GM12878 (cell line): ENCODE data around the gene DOCK2. TPM values are rescaled to one million over a fixed set of nuclear protein-coding genes. Genes with fewer than 3 reads are reported as not detected.
A peak's percentile ranks its signal among the peaks of the same experiment; 100 is the strongest.

Experiments
- ATAC-seq: fragments of 200-7000 bp; cut with Tn5 transposase; 3 replicates; pipeline ENCODE4 v1.9.1; 2020; ENCODE audit warnings: mild to moderate bottlenecking, moderate library complexity
- BruUV-seq: library from RNA; stranded (reverse); fragments of 400-500 nt; replicated peaks from 2 replicates; lab custom pipeline; 2021; lab: Mats Ljungman, UMichigan
- CTCF ChIA-PET: fragments of 300-600 bp; sonication (Branson Sonifier 250); formaldehyde crosslinking; extraction: SDS; loops from one replicate; lab custom pipeline; 2021; ENCODE audit warnings: inconsistent platforms; lab: Yijun Ruan, JAX
- POLR2A ChIA-PET: fragments of 350-600 bp; formaldehyde crosslinking; extraction: SDS; loops from one replicate; lab custom pipeline; 2021; ENCODE audit warnings: inconsistent platforms; lab: Charles Lee
- RAD21 ChIA-PET: fragments of 300-600 bp; sonication (Branson Sonifier 250); formaldehyde crosslinking; loops from one replicate; lab custom pipeline; 2023; ENCODE audit warnings: antibody characterized with exemption; ENCODE audit not compliant: unreplicated experiment; lab: Charles Lee
- SMC1A ChIA-PET: fragments of 300-600 bp; sonication (Branson Sonifier 250); formaldehyde crosslinking; loops from one replicate; lab custom pipeline; 2023; ENCODE audit not compliant: unreplicated experiment, uncharacterized antibody; lab: Charles Lee
- DNase-seq: peaks from one replicate; pipeline ENCODE4 v3.0.0-alpha.2; 2011; ENCODE audit warnings: low read depth, low spot score
- FAIRE-seq: peaks from 3 replicates; lab custom pipeline; 2011; peaks lifted over from hg19 to GRCh38; lab: Jason Lieb, UNC
- H2AFZ ChIP-seq: 2 replicates; pipeline ENCODE4 v1.6.0; 2011; ENCODE audit warnings: low read depth, low read length, control low read depth; ENCODE audit not compliant: control insufficient read depth
- H3K27ac ChIP-seq: 2 replicates; pipeline ENCODE4 v1.5.1; 2011; ENCODE audit warnings: control low read depth; ENCODE audit not compliant: control insufficient read depth, insufficient read depth
- H3K27me3 ChIP-seq, 2 experiments: replicated peaks in 1 of 2; 2 replicates each; pipeline versions ENCODE4 v1.6.0 to v1.6.1; 2011; ENCODE audit warnings: low read length in 1 of 2; ENCODE audit not compliant: control insufficient read depth in 2 of 2, insufficient read depth in 2 of 2
- H3K36me3 ChIP-seq, 2 experiments: 2 replicates each; pipeline ENCODE4 v1.5.1; 2011; ENCODE audit warnings: low read length in 1 of 2; ENCODE audit not compliant: control insufficient read depth in 2 of 2, insufficient read depth in 2 of 2
- H3K4me1 ChIP-seq: 2 replicates; pipeline ENCODE4 v1.6.1; 2011; ENCODE audit warnings: mild to moderate bottlenecking, low read length, moderate library complexity, mixed read lengths; ENCODE audit not compliant: control insufficient read depth, insufficient read depth
- H3K4me2 ChIP-seq: 2 replicates; pipeline ENCODE4 v1.6.0; 2011; ENCODE audit warnings: control low read depth; ENCODE audit not compliant: control insufficient read depth, insufficient read depth
- H3K4me3 ChIP-seq: fragments of 200-600 bp; sonication (generic); 2 replicates; pipeline ENCODE4 v1.5.1; 2016
- H3K79me2 ChIP-seq: 2 replicates; pipeline ENCODE4 v1.6.0; 2011; ENCODE audit warnings: low read length; ENCODE audit not compliant: control insufficient read depth, insufficient read depth
- H3K9ac ChIP-seq: 2 replicates; pipeline ENCODE4 v1.8.0; 2011; ENCODE audit warnings: low read length, control low read depth, mixed read lengths; ENCODE audit not compliant: control insufficient read depth, insufficient read depth
- H3K9me3 ChIP-seq: replicated peaks from 3 replicates; pipeline ENCODE4 v1.5.1; 2011; ENCODE audit warnings: mild to moderate bottlenecking, low read length; ENCODE audit not compliant: control insufficient read depth, insufficient read depth
- H4K20me1 ChIP-seq: 2 replicates; pipeline ENCODE4 v1.6.0; 2011; ENCODE audit not compliant: control insufficient read depth, insufficient read depth
- BHLHE40 ChIP-seq, 2 experiments: fragments of 450-650 bp in 1 of 2; IDR thresholded peaks; 2 replicates each; pipeline ENCODE4 v1.6.1; 2011 to 2017; ENCODE audit warnings: low read depth in 2 of 2, borderline replicate concordance in 1 of 2, improper control_type of control experiment in 1 of 2, low read length in 1 of 2, mild to moderate bottlenecking in 1 of 2
- CTCF ChIP-seq, 3 experiments: IDR thresholded peaks in 2 of 3; conservative IDR thresholded peaks in 1 of 3; 2 replicates each; pipeline ENCODE4 v1.5.1; 2011; ENCODE audit warnings: low read depth in 3 of 3, low read length in 3 of 3, mild to moderate bottlenecking in 3 of 3, control low read depth in 2 of 3, moderate library complexity in 2 of 3, inconsistent platforms in 1 of 3, mixed read lengths in 1 of 3; ENCODE audit not compliant: control insufficient read depth in 2 of 3, insufficient read depth in 1 of 3; ENCODE audit errors: extremely low read depth in 1 of 3
- MEF2B ChIP-seq: fragments of 450-650 bp; IDR thresholded peaks from 2 replicates; pipeline ENCODE4 v1.6.1; 2018; ENCODE audit warnings: mild to moderate bottlenecking, moderate library complexity; ENCODE audit not compliant: partially characterized antibody, poor library complexity, severe bottlenecking
- PML ChIP-seq: IDR thresholded peaks from 2 replicates; pipeline ENCODE4 v1.6.1; 2012; ENCODE audit warnings: low read length, inconsistent platforms
- RUNX3 ChIP-seq: IDR thresholded peaks from 2 replicates; pipeline ENCODE4 v1.6.1; 2012; ENCODE audit warnings: low read length, inconsistent platforms
- WGBS: methylation state at CpG from one replicate; pipeline ENCODE4 v1.1.6; 2016; ENCODE audit warnings: low lambda C conversion rate; ENCODE audit not compliant: insufficient replicate concordance, insufficient coverage; ENCODE audit errors: missing lambda C conversion rate; 5-methylcytosine and 5-hydroxymethylcytosine counted together
- in situ Hi-C: fragments of 300-500 bp; cut with MboI; formaldehyde crosslinking; loops from 9 replicates; pipeline ENCODE4 v1.14.3; 2018; ENCODE audit warnings: mixed read lengths
- intact Hi-C: fragments of 100-400 bp; cut with micrococcal nuclease; formaldehyde crosslinking; loops from one replicate; pipeline ENCODE4 v1.14.2; 2022; ENCODE audit not compliant: unreplicated experiment
- polyA plus RNA-seq, 11 experiments: library from polyadenylated mRNA; depleted of rRNA in 4 of 11; unstranded in 6 of 11; stranded (reverse) in 5 of 11; fragments of >200 nt; fragmentation: Nextera tagmentation in 4 of 11; fragmentation: Illumina TruSeq in 1 of 11; extraction: Ambion mirVana in 4 of 11; extraction: Trizol in 1 of 11; gene quantifications; 1 replicate in 1 of 11; 2 replicates in 10 of 11; pipeline versions ENCODE4 v1.2.1 to v1.2.3, GENCODE V29; 2011 to 2016; ENCODE audit warnings: inconsistent platforms in 2 of 11, missing spikeins in 2 of 11, low read depth in 1 of 11
- total RNA-seq, 4 experiments: library from RNA; depleted of rRNA in 3 of 4; stranded (reverse); fragments of >200 nt in 3 of 4; fragmentation: Illumina TruSeq in 1 of 4; extraction: Trizol in 1 of 4; gene quantifications; 2 replicates each; pipeline versions ENCODE4 v1.2.1 to v1.2.3, GENCODE V29; 2013 to 2021

Gene DOCK2
- total and polyA plus RNA-seq, 10 of the 15 experiments (the other 5 are each of a cell fraction or from before 2014, with no cell fraction given) = 34.2 to 192 (median 118) TPM

GRCh38 chr5:169848792-169849191 is 211.7 kb downstream of the DOCK2 start (continued):
- TF ChIP-seq CTCF (IDR thresholded peaks at IDR 0.05 in 2 of 3, conservative IDR thresholded peaks at IDR 0.05 in 1 of 3; ENCODE audit: control insufficient read depth in 2 of 3, extremely low read depth in 1 of 3, insufficient read depth in 1 of 3, low read depth in 3 of 3, low read length in 3 of 3) (no peak), MEF2B (no peak), RUNX3 (no peak)

DNA sequence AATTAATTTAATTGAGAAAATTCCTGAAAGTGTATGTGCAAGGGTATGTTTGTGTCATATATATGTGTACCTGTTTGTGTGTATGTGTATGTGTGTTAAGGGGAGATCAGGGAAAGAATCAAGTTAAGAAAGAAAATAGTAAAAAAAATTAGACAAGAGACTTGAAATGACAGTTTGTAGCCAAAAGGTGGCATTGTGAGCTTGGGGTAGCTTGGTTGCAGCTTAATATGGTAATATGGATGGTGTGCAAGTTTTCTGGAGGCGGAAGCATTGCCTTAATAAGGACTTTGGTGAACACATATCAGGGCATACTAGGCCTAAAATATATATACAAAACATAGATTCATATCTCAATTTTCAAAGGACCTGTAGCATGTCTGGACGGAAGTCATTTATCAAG is 213.3 kb downstream of the DOCK2 start:
- 98% methylated on average over 2 of the region's 2 CpGs for WGBS
- Histone ChIP-seq H2AFZ (no peak overlapping the region), H3K4me1 (no peaks in the 10 kb centered on the region), H4K20me1 (no peaks in the 10 kb centered on the region), H3K36me3 (peaks cover 12 to 28% of the 10 kb centered on the region in 2 experiments), H3K4me3 (no peak overlapping the region), H3K4me2 (no peak overlapping the region), H3K9ac (no peak overlapping the region), H3K27ac (no peak overlapping the region), H3K27me3 (no peaks in the 10 kb centered on the region), H3K9me3 (peaks cover 34% of the 10 kb centered on the region), H3K79me2 (no peaks in the 10 kb centered on the region)
- RAD21 ChIA-PET = interaction anchor here (1.0 kb wide), 1 partner anchor 130 kb away, joined by 4 read pairs; the partner anchor contains the start of gene INSYN2B
- no TSS peak for BruUV-seq
- no peak for ATAC-seq
- CTCF ChIA-PET = interaction anchor here (1.1 to 1.7 kb wide), 5 partner anchors 9 to 783 kb away, joined by 3 to 5 read pairs (median 3); partner anchors contain the start of gene INSYN2B
- FAIRE-seq = no peak
- no peak for DNase-seq
- SMC1A ChIA-PET = interaction anchor here (0.6 to 1.8 kb wide), 6 partner anchors 10 to 246 kb away, joined by 3 to 5 read pairs (median 4); no protein-coding TSS in a partner anchor
- in situ Hi-C loops = no loop called here
- POLR2A ChIA-PET = interaction anchor here (0.6 kb wide), 1 partner anchor 89 kb away, joined by 4 read pairs; no protein-coding TSS in a partner anchor
- intact Hi-C loops = no loop called here
- TF ChIP-seq CTCF (IDR thresholded peaks at IDR 0.05 in 2 of 3, conservative IDR thresholded peaks at IDR 0.05 in 1 of 3; ENCODE audit: control insufficient read depth in 2 of 3, extremely low read depth in 1 of 3, insufficient read depth in 1 of 3, low read depth in 3 of 3, low read length in 3 of 3) = 0 out of 6 replicates have a peak, but pooled peaks of 1 of the 3 experiments have one; percentile 14
- TF ChIP-seq BHLHE40 (IDR thresholded peaks at IDR 0.05; ENCODE audit: borderline replicate concordance in 1 of 2, low read depth in 2 of 2, low read length in 1 of 2) = no peak
- TF ChIP-seq PML = no peak
